Naive thymus-derived CD4-positive, alpha-beta T cell (primary cell): ENCODE data around the gene TNP2. TPM values are rescaled to one million over a fixed set of nuclear protein-coding genes. Genes with fewer than 3 reads are reported as not detected.
"Not testable (repeated sequence)": the region's sequence is repeated elsewhere in the genome, so short reads cannot be mapped to it uniquely, and the experiment has no call there.

Experiments used
- ATAC-seq: fragments of 150-1000 bp; cut with Tn5 transposase; 2 replicates; pipeline ENCODE4 v1.10.0; 2021; ENCODE audit warnings: mild to moderate bottlenecking, moderate library complexity
- CTCF ChIA-PET: fragments of 350-600 bp; sonication (Branson Sonifier 250); formaldehyde crosslinking; loops from one replicate; lab custom pipeline; 2021; ENCODE audit warnings: antibody characterized with exemption; lab: Charles Lee
- POLR2A ChIA-PET: fragments of 350-600 bp; sonication (Branson Sonifier 250); formaldehyde crosslinking; loops from one replicate; lab custom pipeline; 2021; ENCODE audit warnings: antibody characterized with exemption, inconsistent platforms; lab: Charles Lee
- DNase-seq, 9 donors: peaks; one replicate each; pipeline versions ENCODE4 v3.0.0 to v3.0.0-alpha.2; 2020 to 2022; ENCODE audit warnings: mixed read lengths in 1 of 9
- H3K27ac ChIP-seq: one replicate; pipeline ENCODE4 v1.7.0; 2013; ENCODE audit warnings: mild to moderate bottlenecking, low read depth, low read length, moderate library complexity
- H3K27me3 ChIP-seq, 2 donors: one replicate each; pipeline ENCODE4 v1.7.0; 2013; ENCODE audit warnings: low read length in 2 of 2, mild to moderate bottlenecking in 2 of 2, moderate library complexity in 2 of 2; ENCODE audit not compliant: control insufficient read depth in 2 of 2, insufficient read depth in 2 of 2
- H3K36me3 ChIP-seq, 3 experiments: 1 replicate in 2 of 3; 2 replicates in 1 of 3; pipeline ENCODE4 v1.7.0; 2013; ENCODE audit warnings: low read length in 3 of 3, mild to moderate bottlenecking in 3 of 3, moderate library complexity in 1 of 3; ENCODE audit not compliant: insufficient read depth in 3 of 3, control insufficient read depth in 2 of 3
- H3K4me1 ChIP-seq, 2 donors: one replicate each; pipeline ENCODE4 v1.7.0; 2013; ENCODE audit warnings: low read length in 2 of 2, mild to moderate bottlenecking in 2 of 2, moderate library complexity in 1 of 2; ENCODE audit not compliant: control insufficient read depth in 2 of 2, insufficient read depth in 2 of 2
- H3K4me3 ChIP-seq: 2 replicates; pipeline ENCODE4 v1.7.0; 2013; ENCODE audit warnings: mild to moderate bottlenecking, low read length
- H3K9me3 ChIP-seq, 3 experiments: 1 replicate in 2 of 3; 2 replicates in 1 of 3; pipeline ENCODE4 v1.7.0; 2013; ENCODE audit warnings: low read length in 3 of 3; ENCODE audit not compliant: control insufficient read depth in 2 of 3
- H3K27ac Mint-ChIP-seq, 9 donors: one replicate each; pipeline ENCODE4 v1.8.0; 2020 to 2022; ENCODE audit warnings: mixed read lengths in 9 of 9, mild to moderate bottlenecking in 8 of 9, moderate library complexity in 5 of 9, inconsistent platforms in 2 of 9
- H3K27me3 Mint-ChIP-seq, 5 donors: one replicate each; pipeline ENCODE4 v1.8.0; 2021 to 2022; ENCODE audit warnings: mixed read lengths in 5 of 5, mild to moderate bottlenecking in 1 of 5
- H3K36me3 Mint-ChIP-seq, 5 donors: one replicate each; pipeline ENCODE4 v1.8.0; 2020 to 2022; ENCODE audit warnings: mixed read lengths in 5 of 5, mild to moderate bottlenecking in 3 of 5, inconsistent platforms in 1 of 5
- H3K4me1 Mint-ChIP-seq, 7 donors: one replicate each; pipeline ENCODE4 v1.8.0; 2020 to 2022; ENCODE audit warnings: mixed read lengths in 7 of 7, mild to moderate bottlenecking in 3 of 7, inconsistent platforms in 1 of 7
- H3K4me3 Mint-ChIP-seq, 10 donors: one replicate each; pipeline ENCODE4 v1.8.0; 2020 to 2022; ENCODE audit warnings: mild to moderate bottlenecking in 10 of 10, mixed read lengths in 10 of 10, moderate library complexity in 6 of 10, inconsistent platforms in 2 of 10
- H3K9me3 Mint-ChIP-seq, 11 donors: one replicate each; pipeline ENCODE4 v1.8.0; 2020 to 2022; ENCODE audit warnings: mixed read lengths in 11 of 11, mild to moderate bottlenecking in 4 of 11, inconsistent platforms in 1 of 11, moderate library complexity in 1 of 11
- intact Hi-C, 2 donors: fragments of 100-400 bp; cut with micrococcal nuclease; formaldehyde crosslinking; loops; one replicate each; pipeline ENCODE4 v1.15.1; 2023
- polyA plus RNA-seq, 2 donors: library from polyadenylated mRNA; unstranded; fragments of 300-500 nt; fragmentation: Illumina TruSeq; gene quantifications; one replicate each; pipeline ENCODE4 v1.2.3, GENCODE V29; 2021
- total RNA-seq, 6 experiments: library from RNA in 5 of 6; stranded (reverse) in 5 of 6; gene quantifications; 1 replicate in 5 of 6; 2 replicates in 1 of 6; pipeline ENCODE4 v1.2.3 and lab custom pipeline; 2021 to 2026

The TNP2 gene
- total and polyA plus RNA-seq, 7 experiments from 2014 or later, result not detected

GRCh38 chr16:11301645-11302501 is 32.7 kb upstream of the TNP2 start:
- Mint-ChIP-seq H3K9me3 (no peaks in the 10 kb centered on the region), H3K36me3 (peaks cover 0 to 1% (median 0%) of the 10 kb centered on the region in 5 donors), H3K4me1 (peaks cover 10 to 31% (median 22%) of the 10 kb centered on the region in 7 donors), H3K27me3 (peaks cover 0 to 7% (median 0%) of the 10 kb centered on the region in 5 donors), H3K27ac (no peak overlapping the region), H3K4me3 (no peak overlapping the region)
- Histone ChIP-seq H3K4me1 (peaks cover 7% of the 10 kb centered on the region in 2 donors), H3K9me3 (no peaks in the 10 kb centered on the region), H3K36me3 (no peaks in the 10 kb centered on the region), H3K27me3 (no peaks in the 10 kb centered on the region), H3K27ac (no peak overlapping the region), H3K4me3 (no peak overlapping the region)
- POLR2A ChIA-PET, result no interaction called here
- intact Hi-C loops, result no loop called here
- DNase-seq (no peak), ATAC-seq (no peak)
- CTCF ChIA-PET, result no interaction called here

- H3K9me3 Mint-ChIP-seq, result no peaks in the 10 kb centered on the region
- POLR2A ChIA-PET, result interaction anchor here (1.0 to 4.5 kb wide), 2 partner anchors 45 to 54 kb away, joined by 4 to 48 read pairs; partner anchors contain the start of gene SOCS1
- peaks cover 10 to 39% (median 25%) of the 10 kb centered on the region in 7 donors for H3K4me1 Mint-ChIP-seq
Measured at GRCh38 chr16:11300560-11300892, 31.4 kb upstream of the TNP2 start.

GRCh38 chr16:11299865-11300559 is 30.9 kb upstream of the TNP2 start:
- Mint-ChIP-seq H3K36me3 (no peaks in the 10 kb centered on the region), H3K4me1 (peaks cover 10 to 42% (median 25%) of the 10 kb centered on the region in 7 donors), H3K9me3 (no peaks in the 10 kb centered on the region), H3K27me3 (peaks cover 0 to 7% (median 0%) of the 10 kb centered on the region in 5 donors), H3K4me3 (no peak overlapping the region), H3K27ac (peak overlapping the region in 1 of 9 donors; percentile 16)
- H3K36me3 ChIP-seq, result no peaks in the 10 kb centered on the region
- H3K27me3 ChIP-seq, result no peaks in the 10 kb centered on the region
- POLR2A ChIA-PET, result interaction anchor here (1.0 to 4.5 kb wide), 3 partner anchors 8 to 55 kb away, joined by 4 to 48 read pairs (median 6); partner anchors contain the start of gene SOCS1
- intact Hi-C loops, result no loop called here
- CTCF ChIA-PET, result interaction anchor here (1.0 kb wide), 1 partner anchor 329 kb away, joined by 5 read pairs; no protein-coding TSS in a partner anchor
- DNase-seq (no peak), ATAC-seq (no peak)
- no peaks in the 10 kb centered on the region for H3K9me3 ChIP-seq
- peaks cover 8% of the 10 kb centered on the region in 2 donors for H3K4me1 ChIP-seq
- H3K4me3 ChIP-seq, result no peak overlapping the region
- H3K27ac ChIP-seq, result no peak overlapping the region

More at GRCh38 chr16:11300560-11300892, 31.4 kb upstream of the TNP2 start:
- DNase-seq (no peak), ATAC-seq (no peak)
- CTCF ChIA-PET, result interaction anchor here (0.6 kb wide), 1 partner anchor 193 kb away, joined by 3 read pairs; no protein-coding TSS in a partner anchor
- Histone ChIP-seq H3K9me3 (no peaks in the 10 kb centered on the region), H3K27ac (no peak overlapping the region), H3K36me3 (no peaks in the 10 kb centered on the region), H3K27me3 (no peaks in the 10 kb centered on the region), H3K4me3 (no peak overlapping the region), H3K4me1 (peaks cover 8% of the 10 kb centered on the region in 2 donors)
- no peaks in the 10 kb centered on the region for H3K36me3 Mint-ChIP-seq
- peak overlapping the region in 1 of 9 donors; percentile 16 for H3K27ac Mint-ChIP-seq
- intact Hi-C loops, result no loop called here
- H3K4me3 Mint-ChIP-seq, result no peak overlapping the region
- H3K27me3 Mint-ChIP-seq, result peaks cover 0 to 7% (median 0%) of the 10 kb centered on the region in 5 donors

- H3K36me3 ChIP-seq, H3K27me3 ChIP-seq, H3K4me3 ChIP-seq, H3K36me3 Mint-ChIP-seq, H3K27me3 Mint-ChIP-seq, H3K4me1 ChIP-seq, H3K27ac ChIP-seq, H3K9me3 Mint-ChIP-seq, H3K9me3 ChIP-seq, intact Hi-C loops, ATAC-seq: not testable (repeated sequence)
- ChIA-PET CTCF (interaction anchor here (0.8 to 2.8 kb wide), 11 partner anchors 13 to 335 kb away, joined by 3 to 31 read pairs (median 7); partner anchors contain the start of gene SOCS1), POLR2A (interaction anchor here (1.0 to 4.5 kb wide), 3 partner anchors 9 to 56 kb away, joined by 4 to 48 read pairs (median 6); partner anchors contain the start of gene SOCS1)
- Mint-ChIP-seq H3K4me1 (peaks cover 9 to 43% (median 25%) of the 10 kb centered on the region in 7 donors), H3K27ac (peak overlapping the region in 8 of 9 donors; percentile 66 to 87 (median 78)), H3K4me3 (peak overlapping the region; percentile 33 to 84 (median 59))
- DNase-seq, result peak in 4 of 9 donors; percentile 10 to 36 (median 27)
Measured at GRCh38 chr16:11298950-11299547, 29.9 kb upstream of the TNP2 start.

- intact Hi-C loops, result no loop called here
- ChIA-PET CTCF (interaction anchor here (0.8 to 2.8 kb wide), 17 partner anchors 9 to 349 kb away, joined by 3 to 31 read pairs (median 5); partner anchors contain the start of gene SOCS1), POLR2A (interaction anchor here (0.9 to 4.5 kb wide), 11 partner anchors 10 to 74 kb away, joined by 3 to 48 read pairs (median 5); partner anchors contain the start of gene SOCS1)
- Histone ChIP-seq H3K4me3 (no peak overlapping the region), H3K4me1 (peaks cover 8% of the 10 kb centered on the region in 2 donors), H3K27me3 (no peaks in the 10 kb centered on the region), H3K27ac (no peak overlapping the region), H3K36me3 (no peaks in the 10 kb centered on the region), H3K9me3 (no peaks in the 10 kb centered on the region)
- Mint-ChIP-seq H3K4me1 (peaks cover 9 to 50% (median 25%) of the 10 kb centered on the region in 7 donors), H3K36me3 (no peaks in the 10 kb centered on the region), H3K4me3 (peak overlapping the region; percentile 76 to 87 (median 80)), H3K27ac (peak overlapping the region; percentile 71 to 87 (median 80)), H3K9me3 (no peaks in the 10 kb centered on the region), H3K27me3 (peaks cover 0 to 14% (median 0%) of the 10 kb centered on the region in 5 donors)
- DNase-seq, result no peak
- ATAC-seq, result no peak
Measured at GRCh38 chr16:11298143-11298900, 29.2 kb upstream of the TNP2 start.
